Vagina (tissue), 2 donors: ENCODE measurements around the gene RFX1. TPM values are rescaled to one million over a fixed set of nuclear protein-coding genes. Genes with fewer than 3 reads are reported as not detected.
"Not testable (repeated sequence)": the region's sequence is repeated elsewhere in the genome, so short reads cannot be mapped to it uniquely, and the experiment has no call there.

ENCODE experiments used
- DNase-seq, 2 donors: peaks; one replicate each; pipeline ENCODE4 v3.0.0-alpha.2; 2017; ENCODE audit errors: extremely low spot score in 2 of 2
- H3K27ac ChIP-seq: fragments of 200-600 bp; sonication (generic); one replicate; pipeline ENCODE4 v1.5.1; 2019
- H3K27me3 ChIP-seq: fragments of 200-600 bp; sonication (generic); one replicate; pipeline ENCODE4 v1.5.1; 2019
- H3K36me3 ChIP-seq, 2 donors: fragments of 200-600 bp; sonication (generic); one replicate each; pipeline ENCODE4 v1.5.1; 2017 to 2019
- H3K4me1 ChIP-seq: fragments of 200-600 bp; sonication (generic); one replicate; pipeline ENCODE4 v1.5.1; 2019
- H3K4me3 ChIP-seq, 2 donors: fragments of 200-600 bp; sonication (generic); 1 replicate in 1 of 2; 2 replicates in 1 of 2; pipeline ENCODE4 v1.5.1; 2016 to 2019
- H3K9me3 ChIP-seq: fragments of 200-600 bp; sonication (generic); one replicate; pipeline ENCODE4 v1.5.1; 2019
- POLR2A ChIP-seq, 2 donors: fragments of 450-650 bp; IDR thresholded peaks; one replicate each; pipeline ENCODE4 v1.6.1; 2017; ENCODE audit warnings: antibody characterized with exemption in 2 of 2, mild to moderate bottlenecking in 2 of 2, moderate library complexity in 2 of 2
- POLR2AphosphoS5 ChIP-seq, 2 donors: sonication (generic); formaldehyde crosslinking; IDR thresholded peaks; one replicate each; pipeline ENCODE4 v1.9.0; 2017; ENCODE audit warnings: antibody characterized with exemption in 2 of 2, mild to moderate bottlenecking in 2 of 2, low read depth in 1 of 2; ENCODE audit not compliant: insufficient read depth in 1 of 2
- intact Hi-C: fragments of 100-400 bp; cut with DNase I; formaldehyde crosslinking; loops from one replicate; pipeline ENCODE4 v1.15.1; 2023
- total RNA-seq: library from RNA; depleted of rRNA; stranded (reverse); fragments of >200 nt; gene quantifications from one replicate; pipeline ENCODE4 v1.2.3, GENCODE V29; 2016
- TF ChIP-seq, protein P1 (sequence below), 3 experiments: fragments of 450-650 bp in 2 of 3; fragments of 200-600 bp in 1 of 3; sonication (generic) in 1 of 3; IDR thresholded peaks; one replicate each; pipeline ENCODE4 v1.5.1; 2017 to 2019; ENCODE audit warnings: antibody characterized with exemption in 3 of 3, mild to moderate bottlenecking in 2 of 3, moderate library complexity in 2 of 3

The RFX1 gene
- total RNA-seq, 1 donor from 2014 or later, result 9.6 TPM

DNA sequence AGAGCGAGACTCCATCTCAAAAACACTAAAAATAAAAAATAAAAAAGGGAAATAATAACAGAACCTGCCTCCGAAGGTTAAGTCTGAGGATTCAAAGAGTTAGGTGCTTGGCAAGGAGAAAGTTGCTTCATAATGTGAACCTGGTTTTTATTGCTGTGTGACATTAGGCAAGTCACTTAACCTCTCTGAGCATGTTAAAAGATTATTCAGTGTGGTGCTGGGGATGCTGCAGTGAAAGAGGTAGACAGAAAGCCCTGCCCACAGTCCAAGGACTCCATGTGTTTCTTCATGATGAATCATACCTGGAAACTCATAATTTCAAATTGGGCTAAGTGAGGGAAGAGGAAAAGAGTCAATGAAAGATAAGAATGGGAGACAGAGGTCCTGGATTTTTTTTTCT is 27.8 kb upstream of the RFX1 start:
- TF ChIP-seq, protein P1, sequence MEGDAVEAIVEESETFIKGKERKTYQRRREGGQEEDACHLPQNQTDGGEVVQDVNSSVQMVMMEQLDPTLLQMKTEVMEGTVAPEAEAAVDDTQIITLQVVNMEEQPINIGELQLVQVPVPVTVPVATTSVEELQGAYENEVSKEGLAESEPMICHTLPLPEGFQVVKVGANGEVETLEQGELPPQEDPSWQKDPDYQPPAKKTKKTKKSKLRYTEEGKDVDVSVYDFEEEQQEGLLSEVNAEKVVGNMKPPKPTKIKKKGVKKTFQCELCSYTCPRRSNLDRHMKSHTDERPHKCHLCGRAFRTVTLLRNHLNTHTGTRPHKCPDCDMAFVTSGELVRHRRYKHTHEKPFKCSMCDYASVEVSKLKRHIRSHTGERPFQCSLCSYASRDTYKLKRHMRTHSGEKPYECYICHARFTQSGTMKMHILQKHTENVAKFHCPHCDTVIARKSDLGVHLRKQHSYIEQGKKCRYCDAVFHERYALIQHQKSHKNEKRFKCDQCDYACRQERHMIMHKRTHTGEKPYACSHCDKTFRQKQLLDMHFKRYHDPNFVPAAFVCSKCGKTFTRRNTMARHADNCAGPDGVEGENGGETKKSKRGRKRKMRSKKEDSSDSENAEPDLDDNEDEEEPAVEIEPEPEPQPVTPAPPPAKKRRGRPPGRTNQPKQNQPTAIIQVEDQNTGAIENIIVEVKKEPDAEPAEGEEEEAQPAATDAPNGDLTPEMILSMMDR (IDR thresholded peaks at IDR 0.05), result no peak
- TF ChIP-seq POLR2A (IDR thresholded peaks at IDR 0.05) (no peak), POLR2AphosphoS5 (IDR thresholded peaks at IDR 0.05; ENCODE audit: insufficient read depth in 1 of 2, low read depth in 1 of 2) (no peak)
- peaks cover 15% of the 10 kb centered on the region for H3K4me1 ChIP-seq
- H3K4me3 ChIP-seq, result no peak overlapping the region
- intact Hi-C loops, result no loop called here
- H3K27me3 ChIP-seq, result no peaks in the 10 kb centered on the region
- DNase-seq, result no peak
- H3K36me3 ChIP-seq, result no peaks in the 10 kb centered on the region
- H3K27ac ChIP-seq, result no peak overlapping the region
- no peaks in the 10 kb centered on the region for H3K9me3 ChIP-seq

DNA sequence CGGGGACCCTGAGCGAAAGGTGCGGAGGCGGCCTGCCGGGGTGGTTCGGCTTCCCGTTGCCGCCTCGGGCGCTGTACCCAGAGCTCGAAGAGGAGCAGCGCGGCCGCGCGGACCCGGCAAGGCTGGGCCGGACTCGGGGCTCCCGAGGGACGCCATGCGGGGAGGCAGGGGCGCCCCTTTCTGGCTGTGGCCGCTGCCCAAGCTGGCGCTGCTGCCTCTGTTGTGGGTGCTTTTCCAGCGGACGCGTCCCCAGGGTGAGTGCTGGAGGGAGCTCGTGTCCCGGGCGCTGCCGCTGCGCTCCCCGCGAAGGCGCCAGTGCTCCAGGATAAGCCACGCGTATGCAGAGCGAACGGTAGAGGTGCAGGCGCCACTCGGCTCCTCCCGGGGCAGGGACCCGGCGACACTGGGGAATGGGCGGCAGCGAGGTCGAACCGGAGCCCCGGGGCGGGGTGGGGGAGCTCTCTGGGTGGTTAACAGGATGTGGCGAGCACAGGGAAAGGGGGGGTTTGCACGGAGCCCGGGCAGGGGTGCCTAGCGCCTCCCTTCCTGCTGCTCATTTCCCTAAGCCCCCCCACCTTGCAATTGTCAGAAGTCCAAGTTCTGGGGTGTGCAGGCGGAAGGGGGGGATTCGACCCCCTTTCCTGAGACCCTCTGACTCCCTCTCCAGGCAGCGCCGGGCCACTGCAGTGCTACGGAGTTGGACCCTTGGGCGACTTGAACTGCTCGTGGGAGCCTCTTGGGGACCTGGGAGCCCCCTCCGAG is 25.8 kb upstream of the RFX1 start, which contains the start of gene IL27RA:
Gene IL27RA, plus strand, starts transcription at position 44 of the 762 bp plus-strand sequence. Its CDS starts 111 bp downstream, at position 155.
- H3K27ac ChIP-seq, result peak within 1 kb of the TSS; percentile 72
- intact Hi-C loops, result no loop called here
- no peaks in the 10 kb centered on the region for H3K9me3 ChIP-seq
- H3K4me1 ChIP-seq, result peaks cover 15% of the 10 kb centered on the region
- TF ChIP-seq, protein P1 (IDR thresholded peaks at IDR 0.05), result peak in 1 of 3 experiments; percentile 42
- TF ChIP-seq POLR2A (IDR thresholded peaks at IDR 0.05) (no peak), POLR2AphosphoS5 (IDR thresholded peaks at IDR 0.05; ENCODE audit: insufficient read depth in 1 of 2, low read depth in 1 of 2) (peak in 1 of 2 donors; percentile 51)
- no peak for DNase-seq
- H3K36me3 ChIP-seq, result no peaks in the 10 kb centered on the region
- H3K27me3 ChIP-seq, result no peaks in the 10 kb centered on the region
- peak within 1 kb of the TSS; percentile 54 to 63 for H3K4me3 ChIP-seq

GRCh38 chr19:14030997-14031718 is 25.0 kb upstream of the RFX1 start:
- no peak for TF ChIP-seq POLR2AphosphoS5 (IDR thresholded peaks at IDR 0.05; ENCODE audit: insufficient read depth in 1 of 2, low read depth in 1 of 2)
- no peak for DNase-seq
- intact Hi-C loops, result no loop called here

DNA sequence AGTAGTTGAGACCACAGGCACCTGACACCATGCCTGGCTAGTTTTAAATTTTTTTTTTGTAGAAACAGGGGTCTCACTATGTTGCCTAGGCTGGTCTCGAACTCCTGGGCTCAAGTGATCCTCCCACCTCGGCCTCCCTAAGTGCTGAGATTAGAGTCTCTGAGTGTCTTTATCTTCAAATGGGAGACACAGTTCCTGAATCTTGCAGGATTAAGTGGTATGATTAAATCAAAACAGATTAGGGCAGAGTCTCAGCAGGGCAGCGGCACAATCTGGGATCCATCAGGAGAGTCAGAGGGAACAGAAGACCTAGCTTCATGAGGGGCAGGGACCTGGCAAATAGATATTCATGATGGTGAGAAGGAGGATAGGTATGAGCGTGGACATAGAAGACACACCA is 22.8 kb upstream of the RFX1 start:
- TF ChIP-seq POLR2A (IDR thresholded peaks at IDR 0.05) (no peak), POLR2AphosphoS5 (IDR thresholded peaks at IDR 0.05; ENCODE audit: insufficient read depth in 1 of 2, low read depth in 1 of 2) (no peak)
- TF ChIP-seq, protein P1 (IDR thresholded peaks at IDR 0.05), result no peak
- no peaks in the 10 kb centered on the region for H3K9me3 ChIP-seq
- no peak overlapping the region for H3K27ac ChIP-seq
- intact Hi-C loops, result no loop called here
- H3K36me3 ChIP-seq, result no peaks in the 10 kb centered on the region
- no peaks in the 10 kb centered on the region for H3K27me3 ChIP-seq
- peaks cover 15% of the 10 kb centered on the region for H3K4me1 ChIP-seq
- no peak for DNase-seq
- no peak overlapping the region for H3K4me3 ChIP-seq

More at GRCh38 chr19:14030997-14031718, 25.0 kb upstream of the RFX1 start:
- H3K4me1 ChIP-seq, result peaks cover 15% of the 10 kb centered on the region
- H3K27me3 ChIP-seq, result no peaks in the 10 kb centered on the region
- no peaks in the 10 kb centered on the region for H3K36me3 ChIP-seq
- peak overlapping the region; percentile 72 for H3K27ac ChIP-seq
- H3K4me3 ChIP-seq, result peak overlapping the region; percentile 54 to 63
- H3K9me3 ChIP-seq, result no peaks in the 10 kb centered on the region

DNA sequence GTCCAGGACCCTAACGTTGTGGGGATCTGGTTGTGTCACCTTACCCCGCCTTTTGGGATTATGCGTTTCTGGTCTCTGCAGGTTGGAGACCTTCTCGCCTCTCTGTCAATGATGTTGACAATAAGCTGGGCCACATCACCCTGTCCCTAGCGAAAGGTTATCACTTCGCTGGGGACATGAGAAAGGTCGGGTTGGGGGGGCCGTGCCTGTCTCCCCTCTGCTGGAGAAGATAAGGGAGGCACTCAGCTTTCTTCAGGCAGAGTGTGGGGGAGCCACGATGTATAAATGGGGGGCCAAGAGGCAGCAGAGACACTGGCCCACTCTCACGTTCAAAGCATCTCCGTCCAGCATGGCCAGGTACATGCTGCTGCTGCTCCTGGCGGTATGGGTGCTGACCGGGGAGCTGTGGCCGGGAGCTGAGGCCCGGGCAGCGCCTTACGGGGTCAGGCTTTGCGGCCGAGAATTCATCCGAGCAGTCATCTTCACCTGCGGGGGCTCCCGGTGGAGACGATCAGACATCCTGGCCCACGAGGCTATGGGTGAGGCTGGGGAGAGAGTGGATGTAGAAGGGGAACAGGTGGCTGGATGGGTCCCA is 21.8 kb upstream of the RFX1 start, which contains the start of gene RLN3:
Gene RLN3, plus strand, starts transcription at position 293 of the 595 bp plus-strand sequence. Its CDS starts 57 bp downstream, at position 350.
- Histone ChIP-seq H3K36me3 (no peaks in the 10 kb centered on the region), H3K4me1 (peaks cover 15% of the 10 kb centered on the region), H3K27me3 (no peaks in the 10 kb centered on the region), H3K4me3 (no peak within 1 kb of the TSS), H3K27ac (no peak within 1 kb of the TSS), H3K9me3 (no peaks in the 10 kb centered on the region)
- intact Hi-C loops, result no loop called here
- TF ChIP-seq POLR2A (IDR thresholded peaks at IDR 0.05) (no peak), POLR2AphosphoS5 (IDR thresholded peaks at IDR 0.05; ENCODE audit: insufficient read depth in 1 of 2, low read depth in 1 of 2) (no peak)
- TF ChIP-seq, protein P1 (IDR thresholded peaks at IDR 0.05), result no peak
- DNase-seq, result no peak

DNA sequence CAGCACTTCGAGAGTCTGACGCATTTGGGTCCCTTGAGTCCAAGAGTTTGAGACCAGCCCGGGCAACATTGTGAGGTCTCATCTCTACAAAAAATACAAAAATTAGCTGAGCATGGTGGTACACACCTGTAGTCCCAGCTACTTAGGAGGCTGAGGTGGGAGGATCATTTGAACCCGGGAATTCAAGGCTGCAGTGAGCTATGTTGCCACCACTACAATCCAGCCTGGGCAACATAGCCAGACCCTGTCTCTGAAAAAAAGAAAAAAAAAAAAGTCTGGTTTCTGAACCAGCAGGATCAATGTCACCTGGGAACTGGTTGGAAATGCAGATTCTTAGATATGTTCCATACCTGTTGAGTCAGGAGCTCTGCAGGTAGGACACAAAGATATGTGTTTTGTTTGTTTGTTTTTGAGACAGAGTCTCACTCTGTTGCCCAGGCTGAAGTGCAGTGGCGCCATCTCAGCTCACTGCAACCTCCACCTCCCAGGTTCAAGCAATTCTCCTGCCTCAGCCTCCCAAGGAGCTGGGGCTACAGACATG is 20.6 kb upstream of the RFX1 start:
- DNase-seq, result not testable (repeated sequence)

More for the DNA sequence above, 20.6 kb upstream of the RFX1 start:
- H3K27ac ChIP-seq, H3K36me3 ChIP-seq, H3K4me1 ChIP-seq, H3K4me3 ChIP-seq, intact Hi-C loops, H3K9me3 ChIP-seq, H3K27me3 ChIP-seq: not testable (repeated sequence)
